ENCODE results near the gene ICE2.

GRCh38 chr15:60469893-60470641 lies 8.9 kb downstream of the ICE2 start:
- TF ChIP-seq CTCF (conservative IDR thresholded peaks at IDR 0.05; ENCODE audit: low read depth in 2 of 2) (no peak), CREB1 (CRISPR knock-in tag; IDR thresholded peaks at IDR 0.05; ENCODE audit: low read depth) (no peak), ZNF114 (CRISPR knock-in tag; IDR thresholded peaks at IDR 0.05) (no peak), EZH2phosphoT487 (IDR thresholded peaks at IDR 0.05; ENCODE audit: unreplicated experiment) (no peak), ZNF331 (CRISPR knock-in tag; IDR thresholded peaks at IDR 0.05; ENCODE audit: low read depth) (no peak)

Data from GM23338 (cell line).